HEK293T (cell line): ENCODE data around the gene HOXA13.

Experiments
- CTCF ChIA-PET: fragments of 350-600 bp; formaldehyde crosslinking; extraction: SDS; loops from one replicate; lab custom pipeline; 2021; ENCODE audit warnings: antibody characterized with exemption, inconsistent platforms; lab: Yijun Ruan, JAX
- POLR2A ChIA-PET: fragments of 350-600 bp; formaldehyde crosslinking; extraction: SDS; loops from one replicate; lab custom pipeline; 2020; ENCODE audit warnings: antibody characterized with exemption, inconsistent platforms; lab: Yijun Ruan, JAX
- DNase-seq: peaks from one replicate; pipeline ENCODE4 v3.0.0; 2012; ENCODE audit warnings: mixed read lengths; ENCODE audit errors: extremely low spot score
- ARNT ChIP-seq: fragments of 450-650 bp; IDR thresholded peaks from 2 replicates; pipeline ENCODE4 v1.6.1; 2017; ENCODE audit warnings: mild to moderate bottlenecking
- BHLHE40 ChIP-seq: fragments of 450-650 bp; IDR thresholded peaks from 2 replicates; pipeline ENCODE4 v1.6.1; 2016; ENCODE audit warnings: mild to moderate bottlenecking, moderate library complexity, borderline replicate concordance
- CTBP1 ChIP-seq: fragments of 450-650 bp; IDR thresholded peaks from 2 replicates; pipeline ENCODE4 v1.6.1; 2016; ENCODE audit warnings: borderline replicate concordance
- ELF4 ChIP-seq: fragments of 450-650 bp; IDR thresholded peaks from 2 replicates; pipeline ENCODE4 v1.6.1; 2017; ENCODE audit warnings: antibody characterized with exemption
- FOXA1 ChIP-seq: fragments of 450-650 bp; IDR thresholded peaks from 2 replicates; pipeline ENCODE4 v1.6.1; 2016; ENCODE audit warnings: mild to moderate bottlenecking
- FOXK2 ChIP-seq: fragments of 450-650 bp; IDR thresholded peaks from 2 replicates; pipeline ENCODE4 v1.6.1; 2016; ENCODE audit warnings: mild to moderate bottlenecking
- FOXM1 ChIP-seq: fragments of 450-650 bp; IDR thresholded peaks from 2 replicates; pipeline ENCODE4 v1.6.1; 2017; ENCODE audit warnings: mild to moderate bottlenecking, borderline replicate concordance
- HDGF ChIP-seq: fragments of 450-650 bp; IDR thresholded peaks from 2 replicates; pipeline ENCODE4 v1.6.1; 2017; ENCODE audit warnings: antibody characterized with exemption, borderline replicate concordance
- L3MBTL2 ChIP-seq: fragments of 450-650 bp; conservative IDR thresholded peaks from 2 replicates; pipeline ENCODE4 v1.6.1; 2016; ENCODE audit warnings: mild to moderate bottlenecking
- LEF1 ChIP-seq: fragments of 450-650 bp; IDR thresholded peaks from 2 replicates; pipeline ENCODE4 v1.6.1; 2017; ENCODE audit warnings: mild to moderate bottlenecking, borderline replicate concordance
- NFRKB ChIP-seq: fragments of 450-650 bp; IDR thresholded peaks from 2 replicates; pipeline ENCODE4 v1.6.1; 2016; ENCODE audit warnings: mild to moderate bottlenecking, moderate library complexity
- PKNOX1 ChIP-seq: fragments of 450-650 bp; IDR thresholded peaks from 2 replicates; pipeline ENCODE4 v1.6.1; 2016
- SP1 ChIP-seq: fragments of 450-650 bp; IDR thresholded peaks from 2 replicates; pipeline ENCODE4 v1.6.1; 2017
- SUZ12 ChIP-seq: fragments of 450-650 bp; IDR thresholded peaks from 2 replicates; pipeline ENCODE4 v1.6.1; 2016; ENCODE audit warnings: mild to moderate bottlenecking
- TARDBP ChIP-seq: fragments of 450-650 bp; IDR thresholded peaks from 2 replicates; pipeline ENCODE4 v1.6.1; 2016
- ZNF384 ChIP-seq: fragments of 450-650 bp; IDR thresholded peaks from 2 replicates; pipeline ENCODE4 v1.6.1; 2016

HOXA13 gene

GRCh38 chr7:27154369-27154768 is 45.5 kb downstream of the HOXA13 start:
- DNase-seq, result no peak
- ChIA-PET POLR2A (interaction anchor here (1.2 to 17.5 kb wide), 3 partner anchors 10 to 28 kb away, joined by 5 to 367 read pairs (median 11); partner anchors contain the start of genes HOXA10 and HOXA5), CTCF (interaction anchor here (2.6 kb wide), 1 partner anchor 11 kb away, joined by 10 read pairs; the partner anchor contains the start of gene HOXA5)
- TF ChIP-seq SUZ12 (no peak), HDGF (no peak), ZNF384 (no peak), SP1 (no peak), FOXK2 (no peak)

- ChIA-PET POLR2A (interaction anchor here (1.4 to 17.5 kb wide), 5 partner anchors 10 to 29 kb away, joined by 9 to 367 read pairs (median 14); partner anchors contain the start of genes HOXA10, HOXA5 and HOXA9), CTCF (interaction anchor here (0.9 to 2.6 kb wide), 2 partner anchors 10 to 300 kb away, joined by 3 to 10 read pairs; partner anchors contain the start of gene HOXA5)
- no peak for DNase-seq
- TF ChIP-seq ARNT (no peak), NFRKB (no peak), ZNF384 (no peak), L3MBTL2 (no peak), HDGF (no peak), PKNOX1 (no peak)
Measured at GRCh38 chr7:27153526-27153925, 46.4 kb downstream of the HOXA13 start.

- no peak for DNase-seq
- POLR2A ChIA-PET, result interaction anchor here (0.7 to 17.5 kb wide), 19 partner anchors 9 to 957 kb away, joined by 3 to 367 read pairs (median 7); partner anchors contain the start of genes CBX3, HOXA10, HOXA11 and HOXA5
- no peak for TF ChIP-seq LEF1
- no peak for TF ChIP-seq NFRKB
- no peak for TF ChIP-seq ARNT
- no peak for TF ChIP-seq PKNOX1
- no peak for TF ChIP-seq ZNF384
- TF ChIP-seq SUZ12, result no peak
- TF ChIP-seq FOXA1, result no peak
- TF ChIP-seq FOXK2, result no peak
- no peak for TF ChIP-seq BHLHE40
- no peak for TF ChIP-seq L3MBTL2
- TF ChIP-seq HDGF, result no peak
- TF ChIP-seq TARDBP, result no peak
- no peak for TF ChIP-seq FOXM1
- no peak for TF ChIP-seq SP1
- TF ChIP-seq CTBP1, result no peak
- CTCF ChIA-PET, result interaction anchor here (0.6 to 2.6 kb wide), 6 partner anchors 9 to 1314 kb away, joined by 3 to 10 read pairs (median 3); partner anchors contain the start of gene HOXA5
Measured at GRCh38 chr7:27152816-27153442, 47.0 kb downstream of the HOXA13 start.

GRCh38 chr7:27151931-27152815 is 47.7 kb downstream of the HOXA13 start, which contains the start of gene HOXA3:
HOXA3 (minus strand) TSS chr7:27152583; CDS start chr7:27110640, 41,943 bp downstream.
- ChIA-PET POLR2A (interaction anchor here (0.7 to 17.5 kb wide), 23 partner anchors 9 to 956 kb away, joined by 3 to 367 read pairs (median 7); partner anchors contain the start of genes CBX3, HOXA1, HOXA10 and HOXA11), CTCF (interaction anchor here (0.6 to 2.6 kb wide), 6 partner anchors 8 to 1313 kb away, joined by 3 to 10 read pairs (median 4); partner anchors contain the start of gene HOXA5)
- TF ChIP-seq SP1 (no peak), L3MBTL2 (no peak), ZNF384 (no peak), PKNOX1 (peak; percentile 94), CTBP1 (peak; percentile 70; the same call in 1 of the 2 replicates), ELF4 (peak; percentile 94)
- peak; percentile 62 for DNase-seq

- DNase-seq, result no peak
- TF ChIP-seq ZNF384 (no peak), ELF4 (no peak), HDGF (no peak), FOXK2 (no peak), CTBP1 (no peak), NFRKB (no peak), FOXA1 (no peak), FOXM1 (no peak), ARNT (no peak), SUZ12 (no peak)
- POLR2A ChIA-PET, result interaction anchor here (0.6 to 17.5 kb wide), 14 partner anchors 8 to 954 kb away, joined by 3 to 367 read pairs (median 6); partner anchors contain the start of genes HOXA1, HOXA10 and HOXA11
- CTCF ChIA-PET, result interaction anchor here (0.6 to 1.7 kb wide), 4 partner anchors 8 to 459 kb away, joined by 3 to 5 read pairs (median 4); no protein-coding TSS in a partner anchor
Measured at GRCh38 chr7:27151341-27151930, 48.5 kb downstream of the HOXA13 start.
